ENCODE measurements around the gene ZGPAT.
"Not testable (repeated sequence)": the region's sequence is repeated elsewhere in the genome, so short reads cannot be mapped to it uniquely, and the experiment has no call there.

Gene ZGPAT

GRCh38 chr20:63766695-63767426, 59.0 kb downstream of the ZGPAT start:
- DNase-seq, result no peak

GRCh38 chr20:63767456-63767855, 59.6 kb downstream of the ZGPAT start:
- DNase-seq, result no peak

GRCh38 chr20:63767886-63768285, 60.0 kb downstream of the ZGPAT start:
- DNase-seq, result no peak

GRCh38 chr20:63768591-63769515, 61.0 kb downstream of the ZGPAT start:
- no peak for DNase-seq

- DNase-seq, result no peak
Observed at GRCh38 chr20:63769891-63770474, 62.1 kb downstream of the ZGPAT start.

GRCh38 chr20:63771046-63771707, 63.3 kb downstream of the ZGPAT start:
- DNase-seq, result no peak

- no peak for DNase-seq
Observed at GRCh38 chr20:63772781-63773518, 65.1 kb downstream of the ZGPAT start.

- DNase-seq, result no peak
Observed at GRCh38 chr20:63773571-63774241, 65.9 kb downstream of the ZGPAT start.

- DNase-seq, result no peak
Observed at GRCh38 chr20:63774306-63774705, 66.5 kb downstream of the ZGPAT start.

GRCh38 chr20:63775096-63775978, 67.5 kb downstream of the ZGPAT start:
- DNase-seq, result peak; percentile 43

- not testable (repeated sequence) for DNase-seq
Observed at GRCh38 chr20:63776875-63777274, 69.0 kb downstream of the ZGPAT start.

GRCh38 chr20:63777614-63778013, 69.8 kb downstream of the ZGPAT start:
- no peak for DNase-seq

- DNase-seq, result no peak
Observed at GRCh38 chr20:63778034-63778752, 70.4 kb downstream of the ZGPAT start.

GRCh38 chr20:63778857-63779256, 71.0 kb downstream of the ZGPAT start:
- no peak for DNase-seq

- DNase-seq, result no peak
Observed at GRCh38 chr20:63781181-63781580, 73.3 kb downstream of the ZGPAT start.

GRCh38 chr20:63782051-63782471, 74.2 kb downstream of the ZGPAT start:
- DNase-seq, result no peak

- no peak for DNase-seq
Observed at GRCh38 chr20:63782521-63782971, 74.7 kb downstream of the ZGPAT start.

GRCh38 chr20:63783970-63784369, 76.1 kb downstream of the ZGPAT start:
- DNase-seq, result no peak

GRCh38 chr20:63785691-63786131, 77.9 kb downstream of the ZGPAT start:
- no peak for DNase-seq

Data from fibroblast of skin of right quadriceps (primary cell).